HAP-1 (cell line): ENCODE data around the gene EFCAB7.

Experiments
- DNase-seq, 2 experiments: peaks; one replicate each; pipeline ENCODE4 v3.0.0-alpha.2; 2016 to 2020; ENCODE audit warnings: low spot score in 2 of 2
- H3K27me3 ChIP-seq: fragments of 250-450 bp; sonication (Bioruptor Pico); 2 replicates; pipeline ENCODE4 v1.5.1; 2020; ENCODE audit warnings: low read depth, mild to moderate bottlenecking, moderate library complexity
- H3K36me3 ChIP-seq: fragments of 250-450 bp; sonication (Bioruptor Pico); replicated peaks from 2 replicates; pipeline ENCODE4 v1.5.1; 2020; ENCODE audit warnings: mild to moderate bottlenecking
- H3K4me1 ChIP-seq: fragments of 250-450 bp; sonication (Bioruptor Pico); 2 replicates; pipeline ENCODE4 v1.5.1; 2020; ENCODE audit warnings: mild to moderate bottlenecking
- H3K4me3 ChIP-seq: fragments of 250-450 bp; sonication (Bioruptor Pico); 2 replicates; pipeline ENCODE4 v1.5.1; 2020; ENCODE audit warnings: mild to moderate bottlenecking, moderate library complexity
- H3K9me3 ChIP-seq: fragments of 250-450 bp; sonication (Bioruptor Pico); 2 replicates; pipeline ENCODE4 v1.5.1; 2020; ENCODE audit warnings: mild to moderate bottlenecking, moderate library complexity
- in situ Hi-C: fragments of 300-500 bp; cut with MboI; formaldehyde crosslinking; loops from 3 replicates; pipeline ENCODE4 v1.14.3; 2020; ENCODE audit warnings: low sequenced_read_pairs, inconsistent platforms, mixed read lengths

EFCAB7 gene

DNA sequence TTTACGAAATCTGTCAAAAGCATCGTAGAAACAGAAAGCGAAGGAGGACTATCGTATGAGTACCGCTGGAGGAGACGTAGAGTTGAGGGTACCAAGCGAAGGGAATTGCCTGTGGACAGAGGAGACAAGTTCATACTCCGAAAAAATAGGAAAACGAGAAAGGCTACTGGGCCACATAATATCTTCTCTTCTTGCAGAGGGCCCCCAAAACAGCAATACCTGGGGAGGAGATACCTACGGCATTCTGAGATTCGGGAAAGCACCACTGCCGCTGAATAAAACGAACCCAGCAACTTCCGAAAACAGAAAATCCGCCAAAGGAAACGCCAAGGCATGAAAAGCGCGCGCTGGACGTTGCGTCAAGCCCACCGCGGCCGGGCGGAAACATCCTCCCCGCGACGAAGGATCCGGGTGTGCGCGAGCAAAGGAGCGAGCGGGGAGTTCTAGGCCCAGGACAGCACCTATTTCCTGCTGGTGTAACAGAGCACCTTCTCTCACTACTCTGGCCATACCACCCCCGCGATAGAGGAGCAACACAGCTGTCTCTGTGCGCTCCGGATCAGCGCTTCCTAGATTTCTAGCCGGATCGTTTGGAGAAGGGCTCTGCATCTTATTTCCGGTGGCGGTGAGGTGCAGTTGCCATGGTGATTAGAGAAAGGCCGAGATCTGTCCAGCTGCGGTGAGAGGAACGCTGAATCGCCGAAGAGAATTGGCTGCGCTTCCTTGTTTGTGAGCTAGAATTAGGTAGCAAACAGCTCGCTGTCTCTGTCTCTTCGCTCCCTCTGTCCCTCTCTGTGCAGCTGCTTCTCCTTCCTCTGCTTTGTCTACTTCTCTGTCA is at the start of gene EFCAB7, which contains the start of gene ITGB3BP:
Gene EFCAB7, plus strand, starts transcription at position 635 of the 838 bp plus-strand sequence. CDS start 2,048 bp downstream, outside the sequence.
Gene ITGB3BP, minus strand, starts transcription at position 335 of the 838 bp plus-strand sequence. Its CDS starts 92 bp downstream, at position 243.
- H3K4me3 ChIP-seq: peak within 1 kb of the TSS; percentile 74
- no peaks in the 10 kb centered on the region for H3K27me3 ChIP-seq
- H3K36me3 ChIP-seq: no peaks in the 10 kb centered on the region
- peak; percentile 89 to 92 for DNase-seq
- peaks cover 7% of the 10 kb centered on the region for H3K4me1 ChIP-seq
- H3K9me3 ChIP-seq: no peaks in the 10 kb centered on the region
- in situ Hi-C loops: no loop called here

DNA sequence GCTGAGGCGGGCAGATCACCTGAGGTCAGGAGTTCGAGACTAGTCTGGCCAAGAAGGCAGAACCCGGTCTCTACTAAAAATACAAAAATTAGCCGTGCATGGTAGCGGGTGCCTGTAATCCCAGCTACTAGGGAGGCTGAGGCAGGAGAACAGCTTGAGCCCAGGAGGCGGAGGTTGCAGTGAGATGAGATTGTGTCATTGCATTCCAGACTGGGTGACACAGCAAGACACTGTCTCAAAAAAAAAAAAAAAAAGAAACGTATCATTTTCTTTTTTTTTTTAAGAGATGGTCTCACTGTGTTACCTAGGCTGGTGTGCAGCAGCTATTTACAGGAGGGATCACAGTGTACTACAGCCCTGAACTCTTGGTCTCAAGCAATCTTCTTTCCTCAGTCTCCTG is 47.6 kb upstream of the EFCAB7 start:
- DNase-seq: no peak
- peaks cover 3% of the 10 kb centered on the region for H3K36me3 ChIP-seq

GRCh38 chr1:63480057-63480456 is 43.3 kb upstream of the EFCAB7 start:
- Histone ChIP-seq H3K4me1 (no peaks in the 10 kb centered on the region), H3K36me3 (peaks cover 3% of the 10 kb centered on the region), H3K4me3 (no peak overlapping the region), H3K27me3 (no peaks in the 10 kb centered on the region), H3K9me3 (no peaks in the 10 kb centered on the region)
- in situ Hi-C loops: no loop called here
- no peak for DNase-seq

More for the DNA sequence above, 47.6 kb upstream of the EFCAB7 start:
- in situ Hi-C loops: no loop called here
- Histone ChIP-seq H3K4me1 (no peaks in the 10 kb centered on the region), H3K9me3 (no peaks in the 10 kb centered on the region; the same call in 1 of the 2 replicates), H3K27me3 (no peaks in the 10 kb centered on the region), H3K4me3 (no peak overlapping the region)

- Histone ChIP-seq H3K4me1 (no peaks in the 10 kb centered on the region), H3K36me3 (no peaks in the 10 kb centered on the region; the same call in 1 of the 2 replicates), H3K27me3 (no peaks in the 10 kb centered on the region), H3K9me3 (no peaks in the 10 kb centered on the region), H3K4me3 (no peak overlapping the region)
- in situ Hi-C loops: no loop called here
- no peak for DNase-seq
Observed at GRCh38 chr1:63486629-63487028, 36.7 kb upstream of the EFCAB7 start.

DNA sequence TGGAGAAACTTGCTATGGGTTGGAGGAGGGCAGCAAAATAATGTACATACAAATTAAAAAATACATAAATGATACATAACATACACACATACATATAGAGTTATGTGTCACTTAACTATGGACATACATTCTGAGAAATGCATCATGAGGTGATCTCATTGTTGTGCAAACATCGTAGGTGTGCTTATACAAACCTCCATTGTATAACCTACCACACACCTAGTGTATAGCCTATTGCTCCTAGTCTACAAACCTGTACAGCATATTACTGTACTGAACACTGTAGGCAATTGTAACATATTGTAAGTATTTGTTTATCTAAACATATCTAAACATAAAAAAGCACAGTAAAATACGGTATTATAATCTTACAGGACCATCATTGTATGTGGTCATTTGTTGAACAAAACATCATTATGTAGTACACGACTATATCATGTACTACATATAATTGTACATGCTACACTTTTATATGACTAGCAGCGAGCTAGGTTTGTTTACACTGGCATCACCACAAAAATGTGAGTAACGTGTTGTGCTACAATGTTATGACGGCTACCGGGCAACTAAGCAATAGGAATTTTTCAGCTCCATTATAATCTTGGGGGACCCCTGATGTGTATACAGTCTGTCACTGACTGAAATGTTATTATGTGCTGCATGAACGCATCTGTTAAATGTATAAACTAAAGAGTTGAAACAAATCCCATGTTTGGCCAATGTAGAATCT is 35.8 kb upstream of the EFCAB7 start:
- Histone ChIP-seq H3K36me3 (no peaks in the 10 kb centered on the region; the same call in 1 of the 2 replicates), H3K9me3 (no peaks in the 10 kb centered on the region), H3K27me3 (no peaks in the 10 kb centered on the region), H3K4me1 (no peaks in the 10 kb centered on the region), H3K4me3 (no peak overlapping the region)
- no peak for DNase-seq
- in situ Hi-C loops: no loop called here

DNA sequence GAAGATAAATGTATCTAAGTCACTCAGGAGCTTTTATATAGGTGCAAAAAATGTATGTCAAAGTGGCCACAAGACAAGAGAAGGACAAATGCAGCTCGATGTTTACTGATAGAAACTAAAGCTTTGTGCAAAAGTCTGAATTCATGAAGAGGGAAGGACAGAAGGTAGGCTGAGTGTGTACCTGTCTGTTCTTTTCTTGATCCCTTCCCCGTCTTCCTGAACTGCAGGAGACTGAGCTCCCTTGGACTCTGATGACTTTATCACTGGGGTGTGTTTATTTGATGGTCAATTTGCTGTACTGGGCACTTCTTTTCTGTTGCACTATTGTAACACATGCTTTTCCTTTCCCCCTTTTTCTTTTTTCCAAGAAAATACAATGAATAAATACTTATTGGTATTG is 25.7 kb upstream of the EFCAB7 start:
- H3K36me3 ChIP-seq: peaks cover 4% of the 10 kb centered on the region; the same call in 1 of the 2 replicates
- in situ Hi-C loops: no loop called here

DNA sequence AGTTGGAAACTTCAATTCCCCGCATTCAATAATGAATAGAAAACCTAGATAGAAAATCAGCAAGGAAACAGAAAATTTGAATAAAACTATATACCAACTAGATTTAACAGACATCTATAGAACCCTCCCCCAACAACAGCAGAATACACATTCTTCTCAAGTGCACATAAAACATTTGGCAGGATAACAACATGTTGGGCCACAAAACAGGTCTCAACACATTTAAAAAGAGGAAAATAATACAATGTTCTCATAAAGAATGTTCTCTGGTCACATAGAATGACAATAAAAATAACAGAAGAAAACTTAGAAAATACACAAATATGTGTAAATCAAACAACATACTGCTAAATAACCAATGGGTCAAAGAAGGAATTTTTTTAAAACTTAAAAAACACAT is 25.2 kb upstream of the EFCAB7 start:
- Histone ChIP-seq H3K27me3 (no peaks in the 10 kb centered on the region), H3K4me1 (no peaks in the 10 kb centered on the region), H3K4me3 (no peak overlapping the region), H3K36me3 (peaks cover 4% of the 10 kb centered on the region; the same call in 1 of the 2 replicates), H3K9me3 (no peaks in the 10 kb centered on the region)
- in situ Hi-C loops: no loop called here
- DNase-seq: no peak

More for the DNA sequence above, 25.7 kb upstream of the EFCAB7 start:
- Histone ChIP-seq H3K4me1 (no peaks in the 10 kb centered on the region), H3K9me3 (no peaks in the 10 kb centered on the region), H3K27me3 (no peaks in the 10 kb centered on the region), H3K4me3 (no peak overlapping the region)
- no peak for DNase-seq

DNA sequence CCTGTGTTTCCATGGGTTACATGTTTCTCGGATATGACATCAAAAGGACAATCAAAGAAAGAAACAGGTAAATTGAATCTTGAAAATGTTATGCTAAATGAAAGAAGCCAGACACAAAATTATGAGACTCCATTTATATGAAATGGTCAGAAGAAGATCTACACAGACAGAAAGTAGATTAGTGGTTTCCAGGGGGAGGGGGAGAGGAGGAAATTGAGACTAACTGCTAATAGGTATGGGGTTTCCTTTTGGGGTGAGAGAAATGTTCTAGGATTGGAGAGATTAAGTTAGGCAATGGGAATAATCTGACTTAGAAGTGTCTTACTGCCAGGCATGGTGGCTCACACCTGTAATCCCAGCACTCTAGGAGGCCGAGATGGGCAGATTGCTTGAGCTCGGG is 22.1 kb upstream of the EFCAB7 start:
- Histone ChIP-seq H3K36me3 (peaks cover 8% of the 10 kb centered on the region), H3K27me3 (no peaks in the 10 kb centered on the region), H3K4me1 (no peaks in the 10 kb centered on the region), H3K4me3 (no peak overlapping the region), H3K9me3 (no peaks in the 10 kb centered on the region)
- DNase-seq: no peak
- in situ Hi-C loops: no loop called here

DNA sequence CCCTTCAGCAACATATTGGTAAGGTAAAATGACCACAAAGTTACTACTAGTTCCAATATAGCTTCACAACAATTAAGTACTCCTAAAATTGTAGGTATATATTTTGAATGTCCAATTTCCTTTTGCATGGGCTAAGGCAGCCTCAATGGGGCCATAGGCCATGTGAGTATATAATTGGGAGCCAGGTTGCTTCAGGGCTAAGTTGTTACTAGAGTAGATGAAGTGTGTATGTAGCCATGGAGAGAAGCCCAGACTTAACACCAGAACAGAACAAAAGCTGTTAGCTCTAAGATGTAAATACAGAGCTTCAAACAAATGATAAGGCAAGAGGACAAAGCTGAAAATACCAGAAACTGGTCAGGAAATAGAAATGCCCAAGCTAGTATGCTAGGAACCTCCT is 16.5 kb upstream of the EFCAB7 start:
- Histone ChIP-seq H3K4me1 (no peaks in the 10 kb centered on the region), H3K4me3 (no peak overlapping the region), H3K9me3 (no peaks in the 10 kb centered on the region), H3K36me3 (peaks cover 28% of the 10 kb centered on the region), H3K27me3 (no peaks in the 10 kb centered on the region)
- in situ Hi-C loops: no loop called here
- DNase-seq: no peak

DNA sequence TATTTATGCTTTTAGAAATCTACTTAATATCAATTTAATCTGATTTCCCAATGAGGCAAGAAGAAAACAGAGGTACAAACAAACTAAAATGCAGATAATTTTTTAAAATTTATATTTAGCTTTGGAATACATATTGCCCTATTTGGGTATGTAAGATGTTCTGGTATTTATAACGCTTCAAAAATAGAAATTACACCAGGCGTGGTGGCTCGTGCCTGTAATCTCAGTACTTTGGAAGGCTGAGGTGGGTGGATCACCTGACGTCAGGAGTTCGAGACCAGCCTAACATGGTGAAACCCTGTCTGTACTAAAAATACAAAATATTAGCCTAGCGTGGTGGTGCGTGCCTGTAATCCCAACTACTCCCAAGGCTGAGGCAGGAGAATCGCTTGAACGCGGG is 13.6 kb upstream of the EFCAB7 start:
- Histone ChIP-seq H3K36me3 (peaks cover 28% of the 10 kb centered on the region), H3K9me3 (no peaks in the 10 kb centered on the region), H3K27me3 (no peaks in the 10 kb centered on the region), H3K4me3 (no peak overlapping the region), H3K4me1 (peaks cover 6% of the 10 kb centered on the region; the same call in 1 of the 2 replicates)
- no peak for DNase-seq
- in situ Hi-C loops: no loop called here

GRCh38 chr1:63512584-63512983 is 10.7 kb upstream of the EFCAB7 start:
- no peak overlapping the region for H3K4me3 ChIP-seq
- peaks cover 12% of the 10 kb centered on the region for H3K36me3 ChIP-seq
- no peak for DNase-seq
- H3K9me3 ChIP-seq: no peaks in the 10 kb centered on the region
- H3K4me1 ChIP-seq: peaks cover 6% of the 10 kb centered on the region; the same call in 1 of the 2 replicates
- H3K27me3 ChIP-seq: no peaks in the 10 kb centered on the region
- in situ Hi-C loops: no loop called here

DNA sequence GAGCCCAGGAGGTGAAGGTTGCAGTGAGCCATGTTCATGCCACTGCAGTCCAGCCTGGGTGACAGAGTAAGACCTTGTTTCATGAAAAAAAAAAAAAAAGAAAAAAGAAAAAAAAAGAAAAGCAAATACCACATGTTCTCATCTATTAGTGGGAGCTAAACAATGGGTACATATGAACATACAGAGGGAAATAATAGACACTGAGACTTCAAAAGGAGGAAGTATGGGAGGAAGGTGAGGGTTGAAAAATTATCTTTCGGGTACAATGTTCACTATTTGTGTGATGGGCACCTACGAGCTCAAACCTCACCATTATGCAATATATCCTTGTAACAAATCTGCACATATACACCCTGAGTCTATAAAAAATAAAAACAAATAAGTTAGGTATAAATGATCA is 6.7 kb upstream of the EFCAB7 start:
- in situ Hi-C loops: no loop called here
- Histone ChIP-seq H3K36me3 (no peaks in the 10 kb centered on the region), H3K4me3 (no peak overlapping the region), H3K9me3 (no peaks in the 10 kb centered on the region), H3K4me1 (peaks cover 6% of the 10 kb centered on the region), H3K27me3 (no peaks in the 10 kb centered on the region)
- no peak for DNase-seq

- no peaks in the 10 kb centered on the region for H3K27me3 ChIP-seq
- H3K4me1 ChIP-seq: peaks cover 7% of the 10 kb centered on the region
- no peaks in the 10 kb centered on the region for H3K9me3 ChIP-seq
- peak overlapping the region; percentile 74 for H3K4me3 ChIP-seq
- in situ Hi-C loops: no loop called here
- peak in 1 of 2 experiments; percentile 19 for DNase-seq
- H3K36me3 ChIP-seq: no peaks in the 10 kb centered on the region
Observed at GRCh38 chr1:63523738-63524137, 413 bp downstream of the EFCAB7 start.

- DNase-seq: no peak
- no peaks in the 10 kb centered on the region for H3K27me3 ChIP-seq
- in situ Hi-C loops: no loop called here
Observed at GRCh38 chr1:63524201-63524600, 876 bp downstream of the EFCAB7 start.

More at GRCh38 chr1:63524201-63524600, 876 bp downstream of the EFCAB7 start:
- no peaks in the 10 kb centered on the region; the same call in 1 of the 2 replicates for H3K36me3 ChIP-seq
- no peaks in the 10 kb centered on the region for H3K9me3 ChIP-seq
- H3K4me1 ChIP-seq: peaks cover 7% of the 10 kb centered on the region
- peak overlapping the region; percentile 74 for H3K4me3 ChIP-seq
